Pons (tissue), 1 donor: Measurements from ENCODE around the gene CCDC68.

Source experiments
- DNase-seq: peaks from one replicate; pipeline ENCODE4 v3.0.0-alpha.2; 2016; ENCODE audit warnings: low spot score

Gene CCDC68

DNA sequence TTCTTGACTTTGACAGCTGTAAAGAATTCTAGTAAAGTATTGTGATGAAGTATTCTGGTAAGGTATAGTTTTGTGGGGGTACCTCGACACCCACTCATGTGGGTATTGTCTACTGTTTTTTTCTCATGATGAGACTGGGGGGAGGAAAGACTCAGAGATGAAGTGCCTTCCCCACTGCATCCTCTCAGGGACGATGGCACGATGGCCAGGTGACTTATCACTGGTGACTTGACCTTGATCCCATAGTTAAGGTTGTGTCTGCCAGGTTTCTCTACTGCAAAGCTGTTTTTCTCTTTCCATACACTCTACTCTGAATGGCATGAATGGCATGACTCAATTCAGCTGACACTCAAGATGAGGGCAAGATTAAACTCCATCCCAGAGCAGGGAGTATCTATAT, 936 bp upstream of the CCDC68 start:
- no peak for DNase-seq

- DNase-seq = no peak
Measured at GRCh38 chr18:54957996-54958395, 1.3 kb downstream of the CCDC68 start.

- DNase-seq = no peak
Measured at GRCh38 chr18:54957296-54957832, 1.9 kb downstream of the CCDC68 start.

GRCh38 chr18:54956506-54956905, 2.8 kb downstream of the CCDC68 start:
- no peak for DNase-seq

GRCh38 chr18:54952026-54952425, 7.2 kb downstream of the CCDC68 start:
- DNase-seq = no peak

GRCh38 chr18:54950221-54950620, 9.0 kb downstream of the CCDC68 start:
- DNase-seq = no peak

DNA sequence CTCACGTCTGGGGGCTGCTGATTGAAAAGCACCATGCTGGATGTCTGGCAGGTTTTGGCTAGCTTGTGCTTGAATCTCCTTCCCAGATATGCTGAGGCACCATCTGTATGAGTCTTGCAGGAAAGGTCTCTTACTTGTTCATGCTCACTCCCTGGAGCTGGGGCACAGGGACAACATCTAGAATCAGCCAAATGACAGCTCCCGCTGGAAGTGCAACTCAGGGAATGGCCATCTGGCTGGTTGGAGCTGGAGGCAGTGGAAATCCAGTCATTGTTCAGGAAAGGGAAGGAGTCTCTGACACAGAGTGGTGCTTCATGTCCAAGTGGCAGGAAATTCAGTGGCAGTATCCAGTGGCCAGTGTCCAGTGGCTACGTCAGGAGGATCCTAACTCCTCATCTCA, 9.7 kb downstream of the CCDC68 start:
- DNase-seq = no peak

DNA sequence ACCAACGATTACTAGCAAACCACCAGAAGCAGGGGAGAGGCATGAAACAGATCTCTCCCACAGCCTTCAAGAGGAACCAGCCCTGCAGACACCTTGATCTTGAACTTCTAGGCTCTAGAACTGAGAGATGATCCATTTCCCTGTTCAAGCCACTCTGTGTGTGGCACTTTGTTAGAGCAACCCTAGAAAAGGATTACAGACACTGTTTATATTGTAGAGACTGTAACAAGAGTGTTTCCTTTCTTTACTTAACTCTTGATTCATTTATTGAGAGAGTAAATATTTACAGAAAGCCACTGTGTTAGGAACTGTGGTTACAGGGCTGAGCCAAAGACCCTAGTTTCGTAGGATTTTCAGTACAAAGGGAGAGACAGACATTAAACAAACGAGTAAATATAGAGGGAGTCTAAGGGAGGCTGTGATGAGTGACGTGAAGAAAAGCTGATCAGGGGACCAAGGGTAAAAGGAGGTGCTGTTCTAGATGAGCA, 10.9 kb downstream of the CCDC68 start:
- no peak for DNase-seq

GRCh38 chr18:54947091-54947490, 12.2 kb downstream of the CCDC68 start:
- DNase-seq = no peak

GRCh38 chr18:54946149-54946581, 13.1 kb downstream of the CCDC68 start:
- DNase-seq = no peak

DNA sequence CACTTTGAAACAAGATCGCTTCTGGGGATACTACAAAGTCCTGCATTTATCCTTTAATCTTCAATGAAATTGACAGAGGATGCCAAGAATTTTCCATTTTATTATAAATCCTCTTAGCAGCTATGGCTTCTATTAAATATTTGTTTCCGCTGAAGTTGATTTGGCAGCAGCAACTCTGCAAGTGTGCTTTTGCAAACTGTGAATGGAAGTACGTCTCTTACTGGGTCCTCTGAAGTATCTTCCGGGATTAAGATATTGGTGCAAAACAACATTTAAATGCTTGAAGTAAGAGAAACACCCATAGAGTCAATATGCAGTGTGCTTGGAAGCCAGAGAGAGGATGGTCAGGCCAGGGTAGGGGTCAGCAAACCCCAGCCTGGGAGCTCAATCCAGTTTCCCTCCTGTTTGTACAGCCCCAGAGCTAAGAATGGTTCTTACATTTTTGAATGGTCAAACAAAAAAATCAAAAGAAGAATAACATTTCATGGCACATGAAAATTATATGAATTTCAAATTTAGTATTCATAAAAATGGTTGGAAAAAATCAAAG, 13.6 kb downstream of the CCDC68 start:
- no peak for DNase-seq

DNA sequence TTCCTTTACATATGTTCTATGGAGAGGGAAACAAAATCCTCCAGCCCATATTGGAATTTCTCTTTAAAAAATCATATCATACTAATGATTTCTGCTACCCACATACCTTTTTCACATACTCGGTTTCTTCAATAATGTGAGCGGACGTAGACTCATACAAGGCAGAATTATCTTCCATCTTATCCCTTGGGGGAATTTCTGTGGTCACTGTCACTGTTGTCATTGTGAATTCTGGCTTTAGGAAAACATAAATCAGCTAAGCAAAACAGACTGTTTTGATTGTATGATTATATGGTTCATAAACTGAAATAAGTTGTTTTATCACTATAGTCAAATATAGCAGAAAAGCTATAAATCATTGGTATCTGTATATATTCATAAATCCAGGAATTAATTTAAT, 16.7 kb downstream of the CCDC68 start:
- DNase-seq = no peak

DNA sequence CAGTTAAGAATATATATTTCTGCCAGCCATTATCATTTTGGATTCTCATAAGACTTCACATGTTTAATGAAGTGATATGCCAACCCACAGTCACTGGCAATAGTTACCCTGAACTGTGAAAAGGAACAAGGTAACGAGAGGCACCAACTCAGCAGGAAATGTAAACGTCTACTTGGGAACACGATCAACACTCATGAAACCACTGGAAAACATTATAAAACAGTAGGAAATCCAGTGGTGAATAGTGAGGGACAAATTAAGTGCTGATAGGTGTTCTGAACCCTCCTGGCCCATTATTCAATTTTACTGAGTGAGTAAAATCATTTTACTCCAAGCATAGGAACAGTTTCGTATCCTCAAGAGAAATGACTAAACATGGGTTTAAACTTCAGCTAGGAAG, 17.1 kb downstream of the CCDC68 start:
- no peak for DNase-seq

DNA sequence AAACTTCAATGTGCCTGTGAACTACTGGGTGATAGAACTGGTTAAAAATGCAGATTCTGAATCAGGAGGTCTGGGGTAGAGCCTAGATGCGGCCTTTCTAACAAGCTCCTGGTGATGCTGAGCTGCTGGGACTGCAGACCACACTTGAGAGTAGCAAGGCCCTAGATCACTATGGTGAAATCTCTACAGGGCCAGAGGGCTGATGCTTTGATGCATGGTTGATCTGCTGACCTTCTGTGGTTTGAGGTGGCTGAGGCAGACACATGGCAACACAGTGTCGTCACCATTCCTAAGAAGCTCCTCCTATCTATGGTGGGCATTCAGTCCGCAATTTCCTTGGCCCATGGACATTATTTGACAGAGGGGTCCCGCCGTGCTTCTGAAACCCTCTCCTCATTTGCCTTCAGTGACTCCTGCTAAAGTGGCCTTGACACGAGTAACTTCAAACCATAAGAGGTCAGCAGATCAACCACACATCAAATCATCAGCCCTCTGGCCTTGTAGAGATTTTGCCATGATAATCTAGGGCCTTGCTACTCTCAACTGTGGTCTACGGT, 19.8 kb downstream of the CCDC68 start:
- DNase-seq = no peak

GRCh38 chr18:54938506-54938905, 20.8 kb downstream of the CCDC68 start:
- no peak for DNase-seq

- DNase-seq = no peak
Measured at GRCh38 chr18:54932472-54932871, 26.8 kb downstream of the CCDC68 start.

- DNase-seq = no peak
Measured at GRCh38 chr18:54931152-54931551, 28.1 kb downstream of the CCDC68 start.

GRCh38 chr18:54928236-54928635, 31.0 kb downstream of the CCDC68 start:
- no peak for DNase-seq

DNA sequence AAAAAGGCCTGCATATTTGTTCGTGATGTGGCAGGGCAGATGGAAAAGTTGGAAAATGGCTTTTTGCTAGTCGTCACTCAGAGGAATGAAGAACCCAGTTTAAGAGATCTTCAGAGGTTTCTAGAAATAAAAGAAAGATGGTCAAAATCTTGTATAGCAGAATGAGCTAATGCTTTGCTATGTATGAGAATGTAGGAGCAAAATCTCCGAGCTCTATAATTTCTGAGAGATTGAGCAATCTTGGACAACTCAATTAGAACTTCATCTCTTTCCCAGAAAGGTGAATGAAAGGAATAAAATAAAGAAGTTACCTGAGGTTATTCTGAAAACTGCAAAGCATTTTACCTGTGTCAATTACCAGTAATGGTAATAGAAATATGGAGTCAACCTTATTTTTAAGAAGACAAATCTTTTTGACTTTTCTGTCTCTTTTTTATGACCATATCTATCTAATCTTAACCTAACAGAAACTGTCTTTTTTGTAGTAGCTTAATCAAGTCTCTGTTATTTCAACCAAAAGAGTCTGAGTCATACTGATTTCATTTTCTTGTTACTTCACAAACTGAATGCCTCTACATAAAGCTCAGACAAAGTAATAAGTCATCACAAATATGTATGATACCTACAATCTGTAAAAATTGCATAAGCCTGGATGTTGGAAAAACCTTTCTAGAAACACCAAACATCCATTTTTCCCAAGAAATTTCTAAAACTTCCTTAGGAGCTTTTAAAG, 32.5 kb downstream of the CCDC68 start:
- DNase-seq = no peak

DNA sequence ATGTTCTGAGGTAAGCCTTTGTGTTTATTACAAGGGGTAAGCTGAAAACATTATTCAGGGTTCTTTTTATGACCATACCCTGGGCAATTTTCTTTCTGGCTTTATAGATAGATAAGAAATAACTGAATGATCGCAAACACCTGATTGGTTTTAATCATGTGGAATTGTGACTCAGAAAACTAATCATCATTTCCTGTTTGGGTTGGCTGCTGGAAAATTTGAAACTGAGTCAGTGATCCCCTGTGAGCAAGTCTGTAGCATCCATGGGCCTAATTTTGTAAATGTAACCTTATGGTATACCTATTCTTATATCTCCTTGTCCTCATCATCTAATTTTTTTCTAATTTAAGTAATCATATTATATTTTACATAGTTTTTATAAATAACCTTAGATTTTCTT, 34.3 kb downstream of the CCDC68 start:
- no peak for DNase-seq

DNA sequence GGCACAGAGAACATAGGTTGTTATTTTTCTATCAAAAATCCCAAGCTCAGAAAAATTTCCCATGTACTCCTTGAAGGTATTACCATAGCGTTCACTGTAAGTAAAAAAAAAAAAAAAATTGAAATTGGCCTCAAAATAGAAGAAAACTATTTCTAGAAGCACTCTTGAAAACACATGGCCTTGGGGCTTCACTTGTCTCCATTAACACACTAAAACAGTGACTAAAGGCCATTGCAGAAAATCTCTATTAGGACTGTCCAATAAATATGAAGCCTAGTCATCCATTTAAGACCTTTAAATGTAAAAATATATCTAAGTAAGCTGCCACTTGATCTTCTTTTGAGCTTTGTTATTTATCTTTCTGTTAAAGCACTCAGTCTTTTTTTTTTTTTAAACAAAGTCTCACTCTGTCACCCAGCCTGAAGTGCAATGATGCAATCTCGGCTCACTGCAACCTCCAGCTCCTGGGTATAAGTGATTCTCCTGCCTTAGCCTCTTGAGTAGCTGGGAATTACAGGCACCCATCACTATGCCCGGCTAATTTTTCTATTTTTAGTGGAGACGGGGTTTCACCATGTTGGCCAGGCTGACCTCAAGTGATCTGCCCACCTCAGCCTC, 35.8 kb downstream of the CCDC68 start:
- DNase-seq = no peak

DNA sequence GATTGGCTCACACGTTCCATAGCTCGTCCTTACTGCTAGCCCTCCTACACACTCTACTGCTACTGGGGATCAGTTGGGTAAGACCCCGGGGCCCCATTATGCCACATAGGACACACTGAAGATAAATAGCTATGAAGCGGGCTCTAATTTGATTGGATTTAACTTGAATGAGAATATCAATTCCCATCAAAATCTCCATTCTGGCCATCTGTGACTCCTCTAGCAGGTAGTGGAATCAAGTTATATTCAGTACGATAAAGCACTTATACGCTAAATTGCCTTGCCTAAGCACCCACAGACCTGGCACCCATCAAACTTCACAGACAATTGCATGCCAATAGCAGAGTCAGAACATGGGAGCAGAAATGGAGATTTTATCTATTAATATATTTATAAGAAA, 39.8 kb downstream of the CCDC68 start:
- no peak for DNase-seq

DNA sequence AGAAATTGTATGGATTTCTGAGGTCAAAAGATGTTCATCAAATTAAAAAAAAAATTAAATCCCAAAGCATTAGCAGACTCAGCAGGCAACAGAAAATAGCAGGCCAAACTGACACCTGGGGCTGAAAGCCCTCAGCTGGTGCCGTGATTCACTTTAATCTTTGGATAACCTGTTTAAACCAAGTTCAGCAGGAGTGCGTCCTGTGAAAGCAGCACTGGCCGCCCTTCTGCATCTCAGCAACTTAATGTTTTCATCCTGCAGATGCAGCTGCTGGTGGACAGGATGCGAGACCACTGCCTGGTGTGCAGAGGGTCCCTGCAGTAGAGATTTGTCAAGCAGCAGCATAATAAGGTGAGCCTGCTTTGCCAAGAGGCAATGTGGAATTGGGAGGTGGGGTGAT, 41.2 kb downstream of the CCDC68 start:
- no peak for DNase-seq
